ENCODE data around the gene ATP8A2. TPM values are rescaled to one million over a fixed set of nuclear protein-coding genes. Genes with fewer than 3 reads are reported as not detected.

Gene ATP8A2
- polyA plus RNA-seq, 3 donors, result 4.8 to 6.4 (median 5.8) TPM

- DNase-seq (ENCODE audit: extremely low read depth in 1 of 11, low read depth in 9 of 11, low spot score in 4 of 11), result no peak
These were observed 282.5 kb downstream of the ATP8A2 start for GRCh38 chr13:25654322-25654721.

GRCh38 chr13:25657157-25657556 is 285.4 kb downstream of the ATP8A2 start:
- peak in 8 of 11 donors; percentile 30 to 75 (median 56) for DNase-seq (ENCODE audit: extremely low read depth in 1 of 11, low read depth in 9 of 11, low spot score in 4 of 11)

GRCh38 chr13:25659091-25659795 is 287.5 kb downstream of the ATP8A2 start:
- DNase-seq (ENCODE audit: extremely low read depth in 1 of 11, low read depth in 9 of 11, low spot score in 4 of 11), result peak in 2 of 11 donors; percentile 7 to 15

GRCh38 chr13:25660996-25661395 is 289.2 kb downstream of the ATP8A2 start:
- DNase-seq (ENCODE audit: extremely low read depth in 1 of 11, low read depth in 9 of 11, low spot score in 4 of 11), result no peak

- no peak for DNase-seq (ENCODE audit: extremely low read depth in 1 of 11, low read depth in 9 of 11, low spot score in 4 of 11)
These were observed 290.7 kb downstream of the ATP8A2 start for GRCh38 chr13:25662516-25662915.

GRCh38 chr13:25668345-25668744 is 296.6 kb downstream of the ATP8A2 start:
- no peak for DNase-seq (ENCODE audit: extremely low read depth in 1 of 11, low read depth in 9 of 11, low spot score in 4 of 11)

- DNase-seq (ENCODE audit: extremely low read depth in 1 of 11, low read depth in 9 of 11, low spot score in 4 of 11), result no peak
These were observed 301.9 kb downstream of the ATP8A2 start for GRCh38 chr13:25673711-25674110.

- no peak for DNase-seq (ENCODE audit: extremely low read depth in 1 of 11, low read depth in 9 of 11, low spot score in 4 of 11)
These were observed 302.6 kb downstream of the ATP8A2 start for GRCh38 chr13:25674371-25674770.

GRCh38 chr13:25675060-25675459 is 303.3 kb downstream of the ATP8A2 start:
- no peak for DNase-seq (ENCODE audit: extremely low read depth in 1 of 11, low read depth in 9 of 11, low spot score in 4 of 11)

GRCh38 chr13:25677956-25678355 is 306.2 kb downstream of the ATP8A2 start:
- DNase-seq (ENCODE audit: extremely low read depth in 1 of 11, low read depth in 9 of 11, low spot score in 4 of 11), result no peak

GRCh38 chr13:25678398-25678797 is 306.6 kb downstream of the ATP8A2 start:
- no peak for DNase-seq (ENCODE audit: extremely low read depth in 1 of 11, low read depth in 9 of 11, low spot score in 4 of 11)

- DNase-seq (ENCODE audit: extremely low read depth in 1 of 11, low read depth in 9 of 11, low spot score in 4 of 11), result no peak
These were observed 307.4 kb downstream of the ATP8A2 start for GRCh38 chr13:25679159-25679558.

GRCh38 chr13:25679936-25680335 is 308.2 kb downstream of the ATP8A2 start:
- DNase-seq (ENCODE audit: extremely low read depth in 1 of 11, low read depth in 9 of 11, low spot score in 4 of 11), result no peak

- DNase-seq (ENCODE audit: extremely low read depth in 1 of 11, low read depth in 9 of 11, low spot score in 4 of 11), result no peak
These were observed 310.5 kb downstream of the ATP8A2 start for GRCh38 chr13:25682276-25682675.

- no peak for DNase-seq (ENCODE audit: extremely low read depth in 1 of 11, low read depth in 9 of 11, low spot score in 4 of 11)
These were observed 311.3 kb downstream of the ATP8A2 start for GRCh38 chr13:25683056-25683455.

- no peak for DNase-seq (ENCODE audit: extremely low read depth in 1 of 11, low read depth in 9 of 11, low spot score in 4 of 11)
These were observed 312.0 kb downstream of the ATP8A2 start for GRCh38 chr13:25683662-25684370.

- no peak for DNase-seq (ENCODE audit: extremely low read depth in 1 of 11, low read depth in 9 of 11, low spot score in 4 of 11)
These were observed 312.7 kb downstream of the ATP8A2 start for GRCh38 chr13:25684491-25684890.

- DNase-seq (ENCODE audit: extremely low read depth in 1 of 11, low read depth in 9 of 11, low spot score in 4 of 11), result no peak
These were observed 315.2 kb downstream of the ATP8A2 start for GRCh38 chr13:25686831-25687470.

GRCh38 chr13:25687471-25688225 is 315.9 kb downstream of the ATP8A2 start:
- no peak for DNase-seq (ENCODE audit: extremely low read depth in 1 of 11, low read depth in 9 of 11, low spot score in 4 of 11)

All from renal cortex interstitium (tissue), 11 donors.